Measurements from ENCODE around the gene CHMP5.

DNA sequence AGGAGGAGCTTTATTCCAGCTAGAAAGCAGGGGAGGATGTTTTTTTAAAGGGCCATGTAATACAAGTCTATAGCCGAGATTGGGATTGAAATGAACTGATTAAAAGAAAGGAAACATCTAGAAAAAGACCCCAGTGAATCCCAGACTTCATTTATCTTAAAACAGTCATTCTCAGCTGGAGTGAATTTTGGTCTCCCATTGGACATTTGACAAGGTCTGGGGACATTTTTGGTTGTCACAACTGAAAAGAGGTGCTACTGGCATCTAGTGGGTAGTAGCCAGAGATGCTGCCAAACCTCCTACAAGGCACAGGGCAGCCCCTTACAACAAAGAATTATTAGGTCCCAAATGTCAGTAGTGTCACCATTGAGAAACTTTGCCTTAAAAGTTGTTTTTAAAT is 41.2 kb upstream of the CHMP5 start:
- TF ChIP-seq POLR2A (IDR thresholded peaks at IDR 0.05) = no peak
- TF ChIP-seq, protein P1, sequence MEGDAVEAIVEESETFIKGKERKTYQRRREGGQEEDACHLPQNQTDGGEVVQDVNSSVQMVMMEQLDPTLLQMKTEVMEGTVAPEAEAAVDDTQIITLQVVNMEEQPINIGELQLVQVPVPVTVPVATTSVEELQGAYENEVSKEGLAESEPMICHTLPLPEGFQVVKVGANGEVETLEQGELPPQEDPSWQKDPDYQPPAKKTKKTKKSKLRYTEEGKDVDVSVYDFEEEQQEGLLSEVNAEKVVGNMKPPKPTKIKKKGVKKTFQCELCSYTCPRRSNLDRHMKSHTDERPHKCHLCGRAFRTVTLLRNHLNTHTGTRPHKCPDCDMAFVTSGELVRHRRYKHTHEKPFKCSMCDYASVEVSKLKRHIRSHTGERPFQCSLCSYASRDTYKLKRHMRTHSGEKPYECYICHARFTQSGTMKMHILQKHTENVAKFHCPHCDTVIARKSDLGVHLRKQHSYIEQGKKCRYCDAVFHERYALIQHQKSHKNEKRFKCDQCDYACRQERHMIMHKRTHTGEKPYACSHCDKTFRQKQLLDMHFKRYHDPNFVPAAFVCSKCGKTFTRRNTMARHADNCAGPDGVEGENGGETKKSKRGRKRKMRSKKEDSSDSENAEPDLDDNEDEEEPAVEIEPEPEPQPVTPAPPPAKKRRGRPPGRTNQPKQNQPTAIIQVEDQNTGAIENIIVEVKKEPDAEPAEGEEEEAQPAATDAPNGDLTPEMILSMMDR (IDR thresholded peaks at IDR 0.05) = no peak

All from thyroid gland (tissue), 4 donors.